ENCODE results near the gene CEACAM7.
"Not testable (repeated sequence)": the region's sequence is repeated elsewhere in the genome, so short reads cannot be mapped to it uniquely, and the experiment has no call there.

Gene CEACAM7

GRCh38 chr19:41688098-41688497 lies at the start of gene CEACAM7:
Gene CEACAM7 (minus strand): TSS chr19:41688270. CDS start chr19:41688165, 105 bp downstream.
- H3K27ac ChIP-seq (ENCODE audit: low read depth, low read length), result no peak within 1 kb of the TSS
- H3K27me3 ChIP-seq (ENCODE audit: control insufficient read depth, insufficient read depth, low read length), result peaks cover 73% of the 10 kb centered on the region
- H3K36me3 ChIP-seq (ENCODE audit: control insufficient read depth, insufficient read depth, low read length), result no peaks in the 10 kb centered on the region
- no peak within 1 kb of the TSS for H3K4me3 ChIP-seq (ENCODE audit: low read depth, low read length)
- no peaks in the 10 kb centered on the region; the same call in 1 of the 2 replicates for H3K4me1 ChIP-seq (ENCODE audit: control insufficient read depth, insufficient read depth, low read length)
- no peaks in the 10 kb centered on the region for H3K9me3 ChIP-seq (ENCODE audit: control insufficient read depth, insufficient read depth, low read depth, low read length)
- no peak within 1 kb of the TSS for H3K9ac ChIP-seq (ENCODE audit: low read length)

- no peak overlapping the region for H3K4me3 ChIP-seq (ENCODE audit: low read depth, low read length)
- H3K9me3 ChIP-seq (ENCODE audit: control insufficient read depth, insufficient read depth, low read depth, low read length), result no peaks in the 10 kb centered on the region
- H3K9ac ChIP-seq (ENCODE audit: low read length), result no peak overlapping the region
- no peaks in the 10 kb centered on the region for H3K4me1 ChIP-seq (ENCODE audit: control insufficient read depth, insufficient read depth, low read length)
- H3K27me3 ChIP-seq (ENCODE audit: control insufficient read depth, insufficient read depth, low read length), result peaks cover 41% of the 10 kb centered on the region
- H3K27ac ChIP-seq (ENCODE audit: low read depth, low read length), result no peak overlapping the region
- no peaks in the 10 kb centered on the region for H3K36me3 ChIP-seq (ENCODE audit: control insufficient read depth, insufficient read depth, low read length)
Measured at GRCh38 chr19:41735071-41735600, 47.1 kb upstream of the CEACAM7 start.

- H3K27me3 ChIP-seq (ENCODE audit: control insufficient read depth, insufficient read depth, low read length), result peaks cover 36% of the 10 kb centered on the region
- H3K4me1 ChIP-seq (ENCODE audit: control insufficient read depth, insufficient read depth, low read length), result no peaks in the 10 kb centered on the region
- H3K36me3 ChIP-seq (ENCODE audit: control insufficient read depth, insufficient read depth, low read length), result no peaks in the 10 kb centered on the region
- no peak overlapping the region for H3K27ac ChIP-seq (ENCODE audit: low read depth, low read length)
- no peak overlapping the region for H3K4me3 ChIP-seq (ENCODE audit: low read depth, low read length)
- H3K9ac ChIP-seq (ENCODE audit: low read length), result no peak overlapping the region
- H3K9me3 ChIP-seq (ENCODE audit: control insufficient read depth, insufficient read depth, low read depth, low read length), result no peaks in the 10 kb centered on the region
Measured at GRCh38 chr19:41734585-41734984, 46.5 kb upstream of the CEACAM7 start.

- Histone ChIP-seq H3K27ac (ENCODE audit: low read depth, low read length) (no peak overlapping the region), H3K27me3 (ENCODE audit: control insufficient read depth, insufficient read depth, low read length) (peaks cover 36% of the 10 kb centered on the region), H3K4me3 (ENCODE audit: low read depth, low read length) (no peak overlapping the region), H3K36me3 (ENCODE audit: control insufficient read depth, insufficient read depth, low read length) (no peaks in the 10 kb centered on the region), H3K9ac (ENCODE audit: low read length) (no peak overlapping the region), H3K9me3 (ENCODE audit: control insufficient read depth, insufficient read depth, low read depth, low read length) (no peaks in the 10 kb centered on the region), H3K4me1 (ENCODE audit: control insufficient read depth, insufficient read depth, low read length) (no peaks in the 10 kb centered on the region)
Measured at GRCh38 chr19:41734156-41734555, 46.1 kb upstream of the CEACAM7 start.

- Histone ChIP-seq H3K4me1 (ENCODE audit: control insufficient read depth, insufficient read depth, low read length) (no peaks in the 10 kb centered on the region), H3K4me3 (ENCODE audit: low read depth, low read length) (no peak overlapping the region), H3K27ac (ENCODE audit: low read depth, low read length) (no peak overlapping the region), H3K36me3 (ENCODE audit: control insufficient read depth, insufficient read depth, low read length) (no peaks in the 10 kb centered on the region), H3K9ac (ENCODE audit: low read length) (no peak overlapping the region), H3K27me3 (ENCODE audit: control insufficient read depth, insufficient read depth, low read length) (peaks cover 28% of the 10 kb centered on the region), H3K9me3 (ENCODE audit: control insufficient read depth, insufficient read depth, low read depth, low read length) (no peaks in the 10 kb centered on the region)
Measured at GRCh38 chr19:41726493-41726892, 38.4 kb upstream of the CEACAM7 start.

- no peaks in the 10 kb centered on the region for H3K9me3 ChIP-seq (ENCODE audit: control insufficient read depth, insufficient read depth, low read depth, low read length)
- H3K36me3 ChIP-seq (ENCODE audit: control insufficient read depth, insufficient read depth, low read length), result no peaks in the 10 kb centered on the region
- no peak overlapping the region for H3K27ac ChIP-seq (ENCODE audit: low read depth, low read length)
- no peak overlapping the region for H3K4me3 ChIP-seq (ENCODE audit: low read depth, low read length)
- H3K9ac ChIP-seq (ENCODE audit: low read length), result no peak overlapping the region
- H3K4me1 ChIP-seq (ENCODE audit: control insufficient read depth, insufficient read depth, low read length), result no peaks in the 10 kb centered on the region
- H3K27me3 ChIP-seq (ENCODE audit: control insufficient read depth, insufficient read depth, low read length), result peaks cover 58% of the 10 kb centered on the region
Measured at GRCh38 chr19:41720103-41720502, 32.0 kb upstream of the CEACAM7 start.

- H3K4me3 ChIP-seq (ENCODE audit: low read depth, low read length), result no peak overlapping the region
- H3K27me3 ChIP-seq (ENCODE audit: control insufficient read depth, insufficient read depth, low read length), result peaks cover 68% of the 10 kb centered on the region
- no peaks in the 10 kb centered on the region for H3K4me1 ChIP-seq (ENCODE audit: control insufficient read depth, insufficient read depth, low read length)
- no peak overlapping the region for H3K27ac ChIP-seq (ENCODE audit: low read depth, low read length)
- no peak overlapping the region for H3K9ac ChIP-seq (ENCODE audit: low read length)
- H3K36me3 ChIP-seq (ENCODE audit: control insufficient read depth, insufficient read depth, low read length), result no peaks in the 10 kb centered on the region
- no peaks in the 10 kb centered on the region for H3K9me3 ChIP-seq (ENCODE audit: control insufficient read depth, insufficient read depth, low read depth, low read length)
Measured at GRCh38 chr19:41718761-41719160, 30.7 kb upstream of the CEACAM7 start.

GRCh38 chr19:41714598-41714997 lies 26.5 kb upstream of the CEACAM7 start:
- peaks cover 90% of the 10 kb centered on the region for H3K27me3 ChIP-seq (ENCODE audit: control insufficient read depth, insufficient read depth, low read length)
- H3K4me1 ChIP-seq (ENCODE audit: control insufficient read depth, insufficient read depth, low read length), result no peaks in the 10 kb centered on the region
- H3K9me3 ChIP-seq (ENCODE audit: control insufficient read depth, insufficient read depth, low read depth, low read length), result no peaks in the 10 kb centered on the region
- H3K36me3 ChIP-seq (ENCODE audit: control insufficient read depth, insufficient read depth, low read length), result no peaks in the 10 kb centered on the region
- H3K4me3 ChIP-seq (ENCODE audit: low read depth, low read length), result no peak overlapping the region
- H3K27ac ChIP-seq (ENCODE audit: low read depth, low read length), result no peak overlapping the region
- no peak overlapping the region for H3K9ac ChIP-seq (ENCODE audit: low read length)

GRCh38 chr19:41711376-41712261 lies 23.5 kb upstream of the CEACAM7 start:
- Histone ChIP-seq H3K4me3 (ENCODE audit: low read depth, low read length) (no peak overlapping the region), H3K9ac (ENCODE audit: low read length) (no peak overlapping the region), H3K27ac (ENCODE audit: low read depth, low read length) (no peak overlapping the region), H3K9me3 (ENCODE audit: control insufficient read depth, insufficient read depth, low read depth, low read length) (no peaks in the 10 kb centered on the region), H3K36me3 (ENCODE audit: control insufficient read depth, insufficient read depth, low read length) (no peaks in the 10 kb centered on the region), H3K27me3 (ENCODE audit: control insufficient read depth, insufficient read depth, low read length) (peaks cover 66% of the 10 kb centered on the region), H3K4me1 (ENCODE audit: control insufficient read depth, insufficient read depth, low read length) (no peaks in the 10 kb centered on the region)

GRCh38 chr19:41709951-41710645 lies 22.0 kb upstream of the CEACAM7 start:
- Histone ChIP-seq H3K9ac (ENCODE audit: low read length) (no peak overlapping the region), H3K27ac (ENCODE audit: low read depth, low read length) (no peak overlapping the region), H3K36me3 (ENCODE audit: control insufficient read depth, insufficient read depth, low read length) (no peaks in the 10 kb centered on the region), H3K4me3 (ENCODE audit: low read depth, low read length) (no peak overlapping the region), H3K4me1 (ENCODE audit: control insufficient read depth, insufficient read depth, low read length) (no peaks in the 10 kb centered on the region), H3K27me3 (ENCODE audit: control insufficient read depth, insufficient read depth, low read length) (peaks cover 59% of the 10 kb centered on the region), H3K9me3 (ENCODE audit: control insufficient read depth, insufficient read depth, low read depth, low read length) (no peaks in the 10 kb centered on the region)

GRCh38 chr19:41709516-41709915 lies 21.4 kb upstream of the CEACAM7 start:
- peaks cover 56% of the 10 kb centered on the region for H3K27me3 ChIP-seq (ENCODE audit: control insufficient read depth, insufficient read depth, low read length)
- not testable (repeated sequence) for H3K27ac ChIP-seq (ENCODE audit: low read depth, low read length); H3K9ac ChIP-seq (ENCODE audit: low read length); H3K9me3 ChIP-seq (ENCODE audit: control insufficient read depth, insufficient read depth, low read depth, low read length); H3K4me3 ChIP-seq (ENCODE audit: low read depth, low read length); H3K36me3 ChIP-seq (ENCODE audit: control insufficient read depth, insufficient read depth, low read length); H3K4me1 ChIP-seq (ENCODE audit: control insufficient read depth, insufficient read depth, low read length)
